ENCODE measurements around the gene AUH.

AUH gene

GRCh38 chr9:91361291-91362050 is at the start of gene AUH:
TSS of gene AUH (minus strand) at chr9:91361918. CDS start at chr9:91361889, 29 bp downstream.
- peak within 1 kb of the TSS; percentile 89 for H3K4me3 ChIP-seq (ENCODE audit: low read depth, low read length)
- H3K79me2 ChIP-seq (ENCODE audit: control insufficient read depth, insufficient read depth, low read length, unreplicated experiment): peaks cover 47% of the 10 kb centered on the region

GRCh38 chr9:91411096-91411771 is 49.5 kb upstream of the AUH start:
- no peak overlapping the region for H2AFZ ChIP-seq (ENCODE audit: low read length, unreplicated experiment)
- H3K27me3 ChIP-seq (ENCODE audit: insufficient read depth, low read length): no peaks in the 10 kb centered on the region
- peaks cover 65% of the 10 kb centered on the region for H3K79me2 ChIP-seq (ENCODE audit: control insufficient read depth, insufficient read depth, low read length, unreplicated experiment)
- H3K36me3 ChIP-seq (ENCODE audit: insufficient read depth, low read length): peaks cover 19% of the 10 kb centered on the region
- peaks cover 37% of the 10 kb centered on the region for H3K4me1 ChIP-seq (ENCODE audit: control insufficient read depth, insufficient read depth, low read length, unreplicated experiment)
- peak overlapping the region; percentile 49 for H3K27ac ChIP-seq (ENCODE audit: low read depth, low read length)
- H3K4me3 ChIP-seq (ENCODE audit: low read depth, low read length): no peak overlapping the region

More at GRCh38 chr9:91361291-91362050, at the start of gene AUH:
- Histone ChIP-seq H3K36me3 (ENCODE audit: insufficient read depth, low read length) (no peaks in the 10 kb centered on the region), H2AFZ (ENCODE audit: low read length, unreplicated experiment) (peak within 1 kb of the TSS; percentile 99), H3K27ac (ENCODE audit: low read depth, low read length) (peak within 1 kb of the TSS; percentile 1; the same call in 1 of the 2 replicates), H3K4me1 (ENCODE audit: control insufficient read depth, insufficient read depth, low read length, unreplicated experiment) (peaks cover 22% of the 10 kb centered on the region), H3K27me3 (ENCODE audit: insufficient read depth, low read length) (no peaks in the 10 kb centered on the region)

GRCh38 chr9:91410161-91410560 is 48.4 kb upstream of the AUH start:
- H3K27me3 ChIP-seq (ENCODE audit: insufficient read depth, low read length): no peaks in the 10 kb centered on the region
- peaks cover 55% of the 10 kb centered on the region for H3K79me2 ChIP-seq (ENCODE audit: control insufficient read depth, insufficient read depth, low read length, unreplicated experiment)
- H2AFZ ChIP-seq (ENCODE audit: low read length, unreplicated experiment): no peak overlapping the region
- H3K27ac ChIP-seq (ENCODE audit: low read depth, low read length): peak overlapping the region; percentile 49; the same call in 1 of the 2 replicates
- H3K4me1 ChIP-seq (ENCODE audit: control insufficient read depth, insufficient read depth, low read length, unreplicated experiment): peaks cover 33% of the 10 kb centered on the region
- H3K36me3 ChIP-seq (ENCODE audit: insufficient read depth, low read length): peaks cover 19% of the 10 kb centered on the region
- no peak overlapping the region for H3K4me3 ChIP-seq (ENCODE audit: low read depth, low read length)

- Histone ChIP-seq H3K36me3 (ENCODE audit: insufficient read depth, low read length) (peaks cover 19% of the 10 kb centered on the region), H2AFZ (ENCODE audit: low read length, unreplicated experiment) (no peak overlapping the region), H3K4me1 (ENCODE audit: control insufficient read depth, insufficient read depth, low read length, unreplicated experiment) (peaks cover 33% of the 10 kb centered on the region), H3K79me2 (ENCODE audit: control insufficient read depth, insufficient read depth, low read length, unreplicated experiment) (peaks cover 38% of the 10 kb centered on the region), H3K4me3 (ENCODE audit: low read depth, low read length) (no peak overlapping the region), H3K27me3 (ENCODE audit: insufficient read depth, low read length) (no peaks in the 10 kb centered on the region), H3K27ac (ENCODE audit: low read depth, low read length) (peak overlapping the region; percentile 48)
Observed at GRCh38 chr9:91408475-91408874, 46.8 kb upstream of the AUH start.

- H3K36me3 ChIP-seq (ENCODE audit: insufficient read depth, low read length): peaks cover 19% of the 10 kb centered on the region
- no peak overlapping the region for H3K4me3 ChIP-seq (ENCODE audit: low read depth, low read length)
- peak overlapping the region; percentile 48 for H3K27ac ChIP-seq (ENCODE audit: low read depth, low read length)
- no peak overlapping the region for H2AFZ ChIP-seq (ENCODE audit: low read length, unreplicated experiment)
- no peaks in the 10 kb centered on the region for H3K27me3 ChIP-seq (ENCODE audit: insufficient read depth, low read length)
- peaks cover 29% of the 10 kb centered on the region for H3K4me1 ChIP-seq (ENCODE audit: control insufficient read depth, insufficient read depth, low read length, unreplicated experiment)
- peaks cover 31% of the 10 kb centered on the region for H3K79me2 ChIP-seq (ENCODE audit: control insufficient read depth, insufficient read depth, low read length, unreplicated experiment)
Observed at GRCh38 chr9:91407580-91408318, 46.0 kb upstream of the AUH start.

- Histone ChIP-seq H3K36me3 (ENCODE audit: insufficient read depth, low read length) (peaks cover 16% of the 10 kb centered on the region), H3K27ac (ENCODE audit: low read depth, low read length) (no peak overlapping the region), H2AFZ (ENCODE audit: low read length, unreplicated experiment) (no peak overlapping the region), H3K79me2 (ENCODE audit: control insufficient read depth, insufficient read depth, low read length, unreplicated experiment) (peaks cover 20% of the 10 kb centered on the region), H3K4me3 (ENCODE audit: low read depth, low read length) (no peak overlapping the region), H3K4me1 (ENCODE audit: control insufficient read depth, insufficient read depth, low read length, unreplicated experiment) (peaks cover 18% of the 10 kb centered on the region), H3K27me3 (ENCODE audit: insufficient read depth, low read length) (no peaks in the 10 kb centered on the region)
Observed at GRCh38 chr9:91405343-91406077, 43.8 kb upstream of the AUH start.

GRCh38 chr9:91403665-91404543 is 42.2 kb upstream of the AUH start:
- Histone ChIP-seq H3K27ac (ENCODE audit: low read depth, low read length) (no peak overlapping the region), H2AFZ (ENCODE audit: low read length, unreplicated experiment) (no peak overlapping the region), H3K27me3 (ENCODE audit: insufficient read depth, low read length) (no peaks in the 10 kb centered on the region), H3K4me1 (ENCODE audit: control insufficient read depth, insufficient read depth, low read length, unreplicated experiment) (peaks cover 11% of the 10 kb centered on the region), H3K36me3 (ENCODE audit: insufficient read depth, low read length) (no peaks in the 10 kb centered on the region), H3K4me3 (ENCODE audit: low read depth, low read length) (no peak overlapping the region), H3K79me2 (ENCODE audit: control insufficient read depth, insufficient read depth, low read length, unreplicated experiment) (peaks cover 4% of the 10 kb centered on the region)

- Histone ChIP-seq H3K27me3 (ENCODE audit: insufficient read depth, low read length) (no peaks in the 10 kb centered on the region), H3K4me3 (ENCODE audit: low read depth, low read length) (no peak overlapping the region), H3K4me1 (ENCODE audit: control insufficient read depth, insufficient read depth, low read length, unreplicated experiment) (peaks cover 22% of the 10 kb centered on the region), H3K27ac (ENCODE audit: low read depth, low read length) (no peak overlapping the region), H3K79me2 (ENCODE audit: control insufficient read depth, insufficient read depth, low read length, unreplicated experiment) (no peaks in the 10 kb centered on the region), H3K36me3 (ENCODE audit: insufficient read depth, low read length) (no peaks in the 10 kb centered on the region), H2AFZ (ENCODE audit: low read length, unreplicated experiment) (no peak overlapping the region)
Observed at GRCh38 chr9:91398926-91399325, 37.2 kb upstream of the AUH start.

GRCh38 chr9:91395553-91396471 is 34.1 kb upstream of the AUH start:
- no peaks in the 10 kb centered on the region for H3K36me3 ChIP-seq (ENCODE audit: insufficient read depth, low read length)
- H3K4me1 ChIP-seq (ENCODE audit: control insufficient read depth, insufficient read depth, low read length, unreplicated experiment): peaks cover 31% of the 10 kb centered on the region
- H3K4me3 ChIP-seq (ENCODE audit: low read depth, low read length): peak overlapping the region; percentile 31; the same call in 1 of the 2 replicates
- H3K79me2 ChIP-seq (ENCODE audit: control insufficient read depth, insufficient read depth, low read length, unreplicated experiment): no peaks in the 10 kb centered on the region
- H3K27ac ChIP-seq (ENCODE audit: low read depth, low read length): peak overlapping the region; percentile 72
- H2AFZ ChIP-seq (ENCODE audit: low read length, unreplicated experiment): peak overlapping the region; percentile 51
- no peaks in the 10 kb centered on the region for H3K27me3 ChIP-seq (ENCODE audit: insufficient read depth, low read length)

Data from ACC112 (cell line).